Hypothalamus (tissue), 51 donors: ENCODE results near the gene PIAS3.
"Not testable (repeated sequence)": the region's sequence is repeated elsewhere in the genome, so short reads cannot be mapped to it uniquely, and the experiment has no call there.

Source experiments
- DNase-seq, 51 donors: peaks; one replicate each; lab custom pipeline; 2025; lab: John Stamatoyannopoulos, UW

The PIAS3 gene

GRCh38 chr1:145827966-145828365 lies 30.9 kb downstream of the PIAS3 start:
- no peak for DNase-seq

GRCh38 chr1:145826030-145826429 lies 32.9 kb downstream of the PIAS3 start:
- DNase-seq, result no peak

GRCh38 chr1:145824499-145824842 lies 34.4 kb downstream of the PIAS3 start:
- DNase-seq, result no peak

GRCh38 chr1:145823565-145824498 lies 35.0 kb downstream of the PIAS3 start, which contains the start of the genes POLR3C and RNF115:
TSS of gene POLR3C (plus strand) at chr1:145824200. CDS start at chr1:145825777, 1,577 bp downstream.
TSS of gene RNF115 (minus strand) at chr1:145824095. CDS start at chr1:145823873, 222 bp downstream.
- DNase-seq, result peak; percentile 25 to 93 (median 81)

- DNase-seq, result not testable (repeated sequence)
Measured at GRCh38 chr1:145822779-145823331, 36.0 kb downstream of the PIAS3 start.

DNA sequence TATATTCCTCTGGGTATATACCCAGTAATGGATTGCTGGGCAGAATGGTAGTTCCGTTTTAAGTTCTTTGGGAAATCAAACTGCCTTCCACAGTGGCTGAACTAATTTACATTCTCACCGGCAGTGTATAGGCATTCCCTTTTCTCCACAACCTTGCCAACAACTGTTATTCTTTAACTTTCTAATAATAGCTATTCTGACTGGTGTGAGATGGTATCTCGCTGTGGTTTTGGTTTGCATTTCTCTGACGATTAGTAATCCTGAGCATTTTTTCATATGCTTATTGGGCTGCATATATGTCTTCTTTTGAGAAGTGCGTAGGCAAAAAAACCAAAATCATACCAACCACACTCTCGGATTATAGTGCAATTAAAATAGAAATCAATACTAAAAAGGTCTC lies 40.8 kb downstream of the PIAS3 start:
- DNase-seq, result not testable (repeated sequence)

- DNase-seq, result not testable (repeated sequence)
Measured at GRCh38 chr1:145812977-145813810, 45.7 kb downstream of the PIAS3 start.

DNA sequence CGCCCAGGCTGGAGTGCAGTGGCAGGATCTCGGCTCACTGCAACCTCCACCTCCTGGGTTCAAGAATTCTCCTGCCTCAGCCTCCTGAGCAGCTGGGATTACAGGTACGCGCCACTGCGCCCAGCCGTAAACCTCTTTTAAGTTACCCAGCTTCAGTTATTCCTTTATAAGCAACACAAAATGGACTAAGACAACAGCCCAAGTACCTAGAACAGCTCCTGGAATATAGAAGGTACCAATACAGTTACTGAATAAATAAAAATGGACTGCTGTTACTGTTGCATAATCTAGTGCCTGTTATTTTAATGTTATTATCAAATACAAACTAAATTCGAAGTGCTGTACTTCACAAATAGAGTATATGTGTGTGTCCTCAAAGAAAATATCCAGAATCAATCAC lies 52.0 kb downstream of the PIAS3 start:
- no peak for DNase-seq

GRCh38 chr1:145806408-145806807 lies 52.5 kb downstream of the PIAS3 start:
- DNase-seq, result no peak

GRCh38 chr1:145805057-145805456 lies 53.8 kb downstream of the PIAS3 start:
- no peak for DNase-seq

DNA sequence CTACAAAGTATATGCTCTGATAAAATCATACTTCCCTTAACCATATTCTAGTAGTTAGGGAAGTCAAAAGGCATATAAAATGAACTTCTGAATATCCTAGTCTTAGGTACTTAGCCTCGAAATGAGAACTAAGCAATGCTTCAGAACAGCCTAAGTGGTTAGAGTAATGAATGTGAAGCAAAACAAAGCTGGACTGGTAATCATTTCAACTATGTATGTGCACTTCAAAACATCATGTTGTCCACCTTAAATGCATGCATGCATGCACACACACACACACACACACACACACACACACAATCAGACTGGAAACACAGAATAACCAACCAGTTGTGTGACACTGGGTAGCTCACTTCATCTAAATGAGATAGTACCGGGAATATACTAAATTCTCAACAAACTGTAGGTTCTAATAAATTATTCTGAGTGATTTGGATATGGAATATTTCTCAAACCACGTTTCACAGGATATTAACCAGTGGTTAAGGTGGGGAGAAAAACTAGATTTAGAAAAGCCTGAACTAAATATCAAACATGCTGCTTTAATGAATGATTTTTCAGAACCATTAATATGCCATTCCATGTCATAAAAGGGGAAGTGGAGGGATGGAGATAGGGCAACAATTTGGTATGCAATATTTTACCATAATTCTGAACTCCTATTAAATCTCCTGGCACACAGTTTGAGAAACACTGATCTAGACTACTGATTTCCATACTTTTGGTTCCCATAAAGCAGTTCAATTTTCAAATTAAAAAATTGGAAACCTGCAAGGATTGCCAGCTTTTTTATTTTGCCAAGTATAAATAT lies 54.4 kb downstream of the PIAS3 start:
- no peak for DNase-seq

- DNase-seq, result no peak
Measured at GRCh38 chr1:145799806-145800205, 59.1 kb downstream of the PIAS3 start.
